Measurements from ENCODE around the gene PDIA6. TPM values are rescaled to one million over a fixed set of nuclear protein-coding genes. Genes with fewer than 3 reads are reported as not detected.

Gene PDIA6
- total and polyA plus RNA-seq, 10 of the 15 experiments (the other 5 are each of a cell fraction or from before 2014, with no cell fraction given) = 148 to 526 (median 209) TPM

DNA sequence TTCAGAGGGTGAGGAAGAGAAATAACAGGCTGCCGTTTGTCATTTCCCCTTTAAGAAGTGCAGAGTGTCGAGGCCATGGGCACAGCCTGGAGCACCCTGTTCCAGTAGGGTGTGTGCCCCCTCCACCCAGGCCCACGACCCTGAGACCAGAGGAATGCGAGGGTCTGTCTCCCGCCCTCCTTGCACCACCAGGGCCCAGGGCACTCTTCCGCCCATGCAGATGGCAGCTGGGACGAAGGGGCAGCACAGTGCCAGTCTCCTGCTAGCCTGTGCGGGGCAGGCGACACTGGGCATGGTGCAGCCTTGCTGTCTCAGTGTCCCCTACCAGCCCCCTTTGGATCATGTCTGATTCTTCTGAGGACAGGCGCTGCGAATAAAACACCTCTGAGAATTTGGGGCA is 15.8 kb upstream of the PDIA6 start:
- H3K4me1 ChIP-seq (ENCODE audit: control insufficient read depth, insufficient read depth, low read length) = no peaks in the 10 kb centered on the region
- H3K4me2 ChIP-seq (ENCODE audit: control insufficient read depth, insufficient read depth) = no peak overlapping the region
- DNase-seq (ENCODE audit: low read depth, low spot score) (no peak), ATAC-seq (no peak), FAIRE-seq (no peak)
- 51% methylated on average over 11 of the region's 11 CpGs for WGBS (ENCODE audit: insufficient coverage, insufficient replicate concordance, low lambda C conversion rate, missing lambda C conversion rate)
- in situ Hi-C loops (cut with MboI) = no loop called here
- H3K4me3 ChIP-seq = no peak overlapping the region
- no peak for TF ChIP-seq NFYA (IDR thresholded peaks at IDR 0.05; ENCODE audit: borderline replicate concordance, low read depth, low read length)
- TF ChIP-seq FOXM1 (IDR thresholded peaks at IDR 0.05; ENCODE audit: low read depth, low read length) = no peak
- TF ChIP-seq, protein P1, sequence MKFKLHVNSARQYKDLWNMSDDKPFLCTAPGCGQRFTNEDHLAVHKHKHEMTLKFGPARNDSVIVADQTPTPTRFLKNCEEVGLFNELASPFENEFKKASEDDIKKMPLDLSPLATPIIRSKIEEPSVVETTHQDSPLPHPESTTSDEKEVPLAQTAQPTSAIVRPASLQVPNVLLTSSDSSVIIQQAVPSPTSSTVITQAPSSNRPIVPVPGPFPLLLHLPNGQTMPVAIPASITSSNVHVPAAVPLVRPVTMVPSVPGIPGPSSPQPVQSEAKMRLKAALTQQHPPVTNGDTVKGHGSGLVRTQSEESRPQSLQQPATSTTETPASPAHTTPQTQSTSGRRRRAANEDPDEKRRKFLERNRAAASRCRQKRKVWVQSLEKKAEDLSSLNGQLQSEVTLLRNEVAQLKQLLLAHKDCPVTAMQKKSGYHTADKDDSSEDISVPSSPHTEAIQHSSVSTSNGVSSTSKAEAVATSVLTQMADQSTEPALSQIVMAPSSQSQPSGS (IDR thresholded peaks at IDR 0.05; ENCODE audit: low read length) = no peak
- TF ChIP-seq STAT1 (conservative IDR thresholded peaks at IDR 0.05) = no peak
- no peak for TF ChIP-seq GATAD2B (conservative IDR thresholded peaks at IDR 0.05; ENCODE audit: low read depth)
- TF ChIP-seq MEF2B (IDR thresholded peaks at IDR 0.05; ENCODE audit: partially characterized antibody, poor library complexity, severe bottlenecking) = no peak
- no peak for TF ChIP-seq POLR2AphosphoS2 (IDR thresholded peaks at IDR 0.05; ENCODE audit: low read depth, low read length)
- no peak for TF ChIP-seq TCF12 (IDR thresholded peaks at IDR 0.05; ENCODE audit: low read depth, low read length)
- TF ChIP-seq ZNF622 (IDR thresholded peaks at IDR 0.05) = no peak
- TF ChIP-seq POLR2AphosphoS5 (IDR thresholded peaks at IDR 0.05; ENCODE audit: low read length) = no peak
- TF ChIP-seq CREB1 (IDR thresholded peaks at IDR 0.05; ENCODE audit: low read depth) = no peak
- no peak for TF ChIP-seq EP300 (IDR thresholded peaks at IDR 0.05; ENCODE audit: borderline replicate concordance in 1 of 2, control insufficient read depth in 1 of 2, low read depth in 2 of 2, low read length in 2 of 2)
- no peak for TF ChIP-seq HDAC6 (IDR thresholded peaks at IDR 0.05; ENCODE audit: unreplicated experiment)
- no peak for TF ChIP-seq ESRRA (IDR thresholded peaks at IDR 0.05; ENCODE audit: low read length)
- H3K79me2 ChIP-seq (ENCODE audit: control insufficient read depth, insufficient read depth, low read length) = no peaks in the 10 kb centered on the region
- ChIA-PET POLR2A (no interaction called here), SMC1A (ENCODE audit: uncharacterized antibody, unreplicated experiment) (interaction anchor here (0.9 kb wide), 1 partner anchor 492 kb away, joined by 3 read pairs; no protein-coding TSS in a partner anchor), RAD21 (ENCODE audit: unreplicated experiment) (no interaction called here), CTCF (no interaction called here)
- intact Hi-C loops (cut with micrococcal nuclease; ENCODE audit: unreplicated experiment) = no loop called here
- no TSS peak for BruUV-seq (replicated peaks)
- H3K27me3 ChIP-seq (replicated peaks in 1 of 2; ENCODE audit: control insufficient read depth in 2 of 2, insufficient read depth in 2 of 2, low read length in 1 of 2) = peaks cover 0 to 3% of the 10 kb centered on the region in 2 experiments; a peak in 3 of 4 replicates
- H4K20me1 ChIP-seq (ENCODE audit: control insufficient read depth, insufficient read depth) = no peaks in the 10 kb centered on the region
- no peaks in the 10 kb centered on the region; the same call in 2 of the 3 replicates for H3K9me3 ChIP-seq (replicated peaks; ENCODE audit: control insufficient read depth, insufficient read depth, low read length)
- no peaks in the 10 kb centered on the region for H3K36me3 ChIP-seq (ENCODE audit: control insufficient read depth in 2 of 2, insufficient read depth in 2 of 2, low read length in 1 of 2)
- no peak overlapping the region for H2AFZ ChIP-seq (ENCODE audit: control insufficient read depth, low read depth, low read length)
- H3K27ac ChIP-seq (ENCODE audit: control insufficient read depth, insufficient read depth) = no peak overlapping the region
- no peak overlapping the region for H3K9ac ChIP-seq (ENCODE audit: control insufficient read depth, insufficient read depth, low read length)

Data from GM12878 (cell line).